ENCODE measurements around the gene SLC24A2.

Gene SLC24A2

DNA sequence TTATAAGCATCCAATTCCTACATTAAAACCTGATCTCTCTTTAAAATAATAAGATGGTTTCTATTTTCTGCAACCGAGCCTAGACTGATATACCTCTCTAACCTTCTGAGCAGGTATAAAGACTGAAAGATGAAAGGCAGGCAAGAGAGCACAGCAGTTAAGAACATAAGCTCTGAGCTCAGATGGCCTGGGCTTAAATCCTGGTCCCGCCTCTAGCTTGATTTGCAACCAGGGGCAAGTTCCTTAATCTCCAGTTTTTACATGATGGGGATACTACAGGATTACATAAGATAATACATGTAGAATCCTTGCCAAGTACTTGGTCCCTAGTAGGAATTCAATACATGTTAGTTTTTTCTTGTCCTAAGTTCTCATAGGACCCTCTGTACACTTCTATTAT lies 33.9 kb downstream of the SLC24A2 start:
- DNase-seq = no peak

DNA sequence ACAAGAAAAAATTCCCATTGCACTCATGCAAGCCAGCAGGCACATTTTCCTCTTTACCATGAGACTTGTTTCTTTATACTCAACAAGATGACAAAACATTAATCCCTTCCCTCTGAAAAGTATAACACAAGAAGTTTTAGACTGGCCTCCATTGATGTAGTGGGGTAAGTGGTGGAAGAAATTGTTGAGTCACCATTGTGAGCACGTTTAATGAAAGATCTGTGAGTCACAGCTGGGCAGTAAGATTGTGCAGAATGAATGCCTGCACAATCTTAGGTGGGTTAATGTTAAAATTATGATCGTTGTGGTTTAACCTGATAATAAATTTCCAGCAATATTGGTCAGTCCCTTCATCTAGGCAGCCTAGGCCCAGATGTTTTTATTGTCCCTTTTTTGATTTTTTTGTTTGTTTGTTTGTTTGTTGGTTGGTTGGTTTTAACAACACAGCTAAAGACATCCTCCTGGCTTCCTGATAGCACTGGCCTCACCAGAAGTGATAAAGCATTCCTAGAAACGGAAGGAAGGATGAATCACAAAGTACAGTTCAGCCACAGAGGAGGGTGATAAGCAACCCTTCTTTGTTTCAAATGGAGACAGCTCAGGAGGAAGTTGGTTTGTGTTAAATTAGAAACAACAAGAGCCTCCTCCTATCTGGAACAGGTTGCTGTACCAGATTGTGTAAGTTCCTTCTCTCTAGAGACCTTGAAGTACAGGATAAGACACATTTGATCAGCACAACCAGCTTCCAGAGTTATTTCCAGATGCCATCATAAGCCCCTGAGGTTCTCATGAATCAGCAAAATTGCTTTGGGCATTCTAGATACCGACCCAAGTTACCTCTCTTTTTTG lies 40.3 kb downstream of the SLC24A2 start:
- DNase-seq = peak; percentile 93

DNA sequence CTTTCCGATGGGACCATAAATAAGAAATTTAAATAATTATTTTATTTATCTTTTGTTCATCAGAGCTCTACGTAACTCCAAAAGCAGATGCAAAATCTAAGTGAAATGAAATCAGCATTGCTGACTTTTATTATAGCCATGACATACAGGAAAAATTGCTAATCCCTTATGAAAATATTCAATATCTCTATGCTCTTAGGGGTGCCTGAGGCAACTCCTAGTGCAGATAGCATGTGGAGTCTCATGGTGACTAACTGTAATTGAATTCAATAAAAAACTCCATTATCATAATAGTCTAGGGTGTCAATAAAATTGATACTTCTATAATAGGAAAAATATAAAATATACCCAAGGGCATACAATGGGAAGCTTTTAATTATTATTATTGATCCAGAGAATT lies 42.6 kb downstream of the SLC24A2 start:
- DNase-seq = no peak

DNA sequence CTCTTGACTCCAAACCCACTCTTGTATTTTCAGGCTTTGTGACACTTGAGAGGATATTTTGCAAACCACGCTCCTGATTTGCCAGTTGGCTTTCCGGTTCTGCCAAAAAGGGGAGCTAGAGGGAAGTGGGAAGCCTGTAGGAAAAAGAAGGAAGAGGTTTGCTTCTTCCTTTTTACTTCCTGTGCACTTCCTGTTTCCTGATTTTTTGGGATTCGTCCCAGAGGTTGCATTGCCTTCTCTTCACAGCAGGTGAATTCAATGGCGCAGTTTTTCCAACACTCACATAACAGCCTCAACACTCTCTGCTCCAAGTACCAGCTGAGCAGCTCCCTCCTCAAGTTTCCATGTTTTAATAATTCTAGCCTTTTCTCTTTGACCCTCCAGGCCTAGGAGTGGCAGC lies 47.7 kb downstream of the SLC24A2 start:
- no peak for DNase-seq
